ENCODE results near the gene TPCN2. TPM values are rescaled to one million over a fixed set of nuclear protein-coding genes. Genes with fewer than 3 reads are reported as not detected.

TPCN2 gene
- total RNA-seq, 2 donors from 2014 or later: 4.2 to 5.3 TPM

DNA sequence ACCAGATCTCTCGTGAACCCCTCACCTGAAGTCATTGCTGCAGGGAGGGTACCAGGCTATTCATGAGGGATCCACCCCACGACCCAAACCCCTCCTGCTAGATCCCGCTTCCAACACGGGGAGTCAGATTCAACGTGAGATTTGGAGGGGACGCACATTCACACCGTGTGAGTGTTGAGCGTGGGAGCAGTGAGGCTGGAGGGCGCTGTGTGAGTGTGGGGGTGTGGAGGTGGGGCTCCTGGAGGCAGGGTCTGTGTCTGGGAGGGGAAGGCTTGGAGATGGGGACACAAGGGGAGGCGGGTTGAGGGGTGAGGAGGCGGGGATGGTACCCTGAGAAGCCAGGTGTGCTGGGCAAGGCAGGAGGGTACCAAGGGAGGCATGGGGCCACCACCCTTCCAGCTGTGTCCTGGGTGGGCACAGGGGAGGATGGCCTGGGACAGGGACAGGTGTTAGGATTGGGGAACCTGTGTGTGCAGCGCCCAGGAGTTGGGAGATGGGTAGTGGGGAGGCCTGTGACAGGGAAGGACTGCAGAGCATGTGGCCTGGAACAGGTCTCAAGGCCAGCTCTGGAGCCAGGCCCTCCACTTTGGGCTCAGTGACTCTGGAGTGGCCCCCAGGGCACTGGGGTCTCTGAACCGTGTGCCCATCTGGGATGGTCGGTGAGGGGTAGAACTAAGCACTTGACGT, 13.6 kb downstream of the TPCN2 start:
- Histone ChIP-seq H3K9me3 (no peaks in the 10 kb centered on the region), H3K4me3 (no peak overlapping the region), H3K27me3 (no peaks in the 10 kb centered on the region), H3K4me1 (no peaks in the 10 kb centered on the region), H3K36me3 (peaks cover 17% of the 10 kb centered on the region), H3K27ac (no peak overlapping the region)
- no peak for DNase-seq (ENCODE audit: low spot score)
- TF ChIP-seq CTCF (IDR thresholded peaks at IDR 0.05): no peak

GRCh38 chr11:69062873-69063651, 14.3 kb downstream of the TPCN2 start:
- peaks cover 21% of the 10 kb centered on the region for H3K36me3 ChIP-seq
- no peak for TF ChIP-seq CTCF (IDR thresholded peaks at IDR 0.05)
- no peaks in the 10 kb centered on the region for H3K4me1 ChIP-seq
- no peaks in the 10 kb centered on the region for H3K27me3 ChIP-seq
- H3K4me3 ChIP-seq: no peak overlapping the region
- no peak overlapping the region for H3K27ac ChIP-seq
- no peak for DNase-seq (ENCODE audit: low spot score)
- H3K9me3 ChIP-seq: no peaks in the 10 kb centered on the region

DNA sequence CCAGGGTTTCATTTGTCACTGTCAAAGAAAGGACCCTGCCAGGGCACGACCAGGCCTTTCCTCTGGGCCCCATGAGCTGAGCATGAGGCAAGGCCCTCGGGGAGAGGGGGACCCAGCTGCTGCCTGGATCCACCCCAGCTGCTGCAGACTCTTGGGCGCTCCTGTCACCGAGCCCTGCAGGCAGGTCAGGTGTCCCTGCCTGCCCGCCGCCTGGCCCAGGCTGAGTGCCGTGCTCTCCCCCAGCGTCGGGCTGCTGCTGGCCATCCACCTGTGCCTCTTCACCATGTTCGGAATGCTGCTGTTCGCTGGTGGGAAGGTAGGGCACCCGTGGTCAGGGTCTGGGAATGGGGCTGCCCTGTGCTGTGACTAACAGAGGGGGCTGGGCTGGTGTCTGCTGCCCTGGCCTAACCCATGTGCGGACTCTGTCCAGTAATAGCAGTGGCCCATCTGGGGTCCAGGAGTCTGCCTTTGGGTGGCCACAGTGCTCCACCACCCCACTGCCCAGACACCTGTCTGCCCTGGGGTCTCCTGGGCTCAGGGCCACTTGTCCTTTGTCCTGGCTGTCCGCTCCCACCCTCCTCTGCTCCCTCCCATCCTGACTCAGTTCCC, 15.0 kb downstream of the TPCN2 start:
- TF ChIP-seq CTCF (IDR thresholded peaks at IDR 0.05): no peak
- Histone ChIP-seq H3K4me1 (no peaks in the 10 kb centered on the region), H3K9me3 (no peaks in the 10 kb centered on the region), H3K27me3 (no peaks in the 10 kb centered on the region), H3K27ac (no peak overlapping the region), H3K36me3 (peaks cover 21% of the 10 kb centered on the region), H3K4me3 (no peak overlapping the region)
- no peak for DNase-seq (ENCODE audit: low spot score)

GRCh38 chr11:69064394-69064957, 15.7 kb downstream of the TPCN2 start:
- Histone ChIP-seq H3K36me3 (peaks cover 21% of the 10 kb centered on the region), H3K27me3 (no peaks in the 10 kb centered on the region), H3K27ac (no peak overlapping the region), H3K4me3 (no peak overlapping the region), H3K9me3 (no peaks in the 10 kb centered on the region), H3K4me1 (no peaks in the 10 kb centered on the region)
- TF ChIP-seq CTCF (IDR thresholded peaks at IDR 0.05): no peak
- no peak for DNase-seq (ENCODE audit: low spot score)

DNA sequence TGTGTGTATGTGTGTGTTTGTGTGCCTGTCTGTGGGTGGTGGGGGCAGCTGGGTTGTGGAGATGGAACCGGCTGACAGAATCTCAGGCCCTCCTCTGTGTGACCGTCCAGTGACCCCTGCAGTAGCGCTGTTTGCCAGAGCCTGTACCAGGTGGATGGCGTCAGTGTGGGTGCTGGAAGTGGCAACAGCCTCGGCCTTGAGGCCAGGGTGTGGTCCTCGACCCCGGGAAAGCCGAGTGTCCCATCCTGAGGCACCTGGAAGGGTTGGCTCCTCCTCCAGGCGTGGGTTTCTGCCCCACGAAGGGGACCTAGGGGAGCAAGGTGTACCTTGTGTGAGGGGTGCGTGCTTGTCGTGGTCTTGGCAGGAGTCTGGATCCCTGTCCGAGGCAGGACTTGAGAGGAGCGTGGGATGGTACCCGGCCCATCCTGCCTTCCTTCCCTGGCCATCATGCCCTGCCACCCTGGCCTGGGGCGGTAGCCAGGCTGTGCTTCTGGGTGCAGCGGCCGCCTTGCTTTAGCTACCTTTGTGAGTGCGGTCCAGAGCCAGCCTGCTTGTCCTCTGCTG, 16.5 kb downstream of the TPCN2 start:
- Histone ChIP-seq H3K27me3 (no peaks in the 10 kb centered on the region), H3K27ac (no peak overlapping the region), H3K9me3 (no peaks in the 10 kb centered on the region), H3K4me1 (no peaks in the 10 kb centered on the region), H3K4me3 (no peak overlapping the region), H3K36me3 (peaks cover 21% of the 10 kb centered on the region)
- no peak for DNase-seq (ENCODE audit: low spot score)
- no peak for TF ChIP-seq CTCF (IDR thresholded peaks at IDR 0.05)
